Pancreas (tissue), 10 donors: ENCODE data around the gene PCDHGA5. TPM values are rescaled to one million over a fixed set of nuclear protein-coding genes. Genes with fewer than 3 reads are reported as not detected.
"Not testable (repeated sequence)": the region's sequence is repeated elsewhere in the genome, so short reads cannot be mapped to it uniquely, and the experiment has no call there.

ENCODE experiments used
- ATAC-seq, 4 donors: fragments of 200-7000 bp; cut with Tn5 transposase; one replicate each; pipeline versions ENCODE4 v1.8.0 to v1.9.1; 2020; ENCODE audit warnings: mild to moderate bottlenecking in 4 of 4, moderate library complexity in 4 of 4
- DNase-seq, 6 donors: peaks; one replicate each; pipeline ENCODE4 v3.0.0-alpha.2; 2020
- FAIRE-seq: peaks from 2 replicates; lab custom pipeline; 2012; peaks lifted over from hg19 to GRCh38; lab: Jason Lieb, UNC
- H3K27ac ChIP-seq, 4 donors: fragments of 200-600 bp; sonication (generic); 1 replicate in 3 of 4; 2 replicates in 1 of 4; pipeline versions ENCODE4 v1.5.0 to v1.8.0; 2020
- H3K27me3 ChIP-seq, 4 donors: fragments of 200-600 bp; one replicate each; pipeline ENCODE4 v1.8.0; 2021
- H3K36me3 ChIP-seq, 3 donors: fragments of 200-600 bp; sonication (generic) in 1 of 3; one replicate each; pipeline versions ENCODE4 v1.5.0 to v1.8.0; 2020 to 2021
- H3K4me1 ChIP-seq, 3 donors: fragments of 200-600 bp; one replicate each; pipeline ENCODE4 v1.8.0; 2021
- H3K4me3 ChIP-seq, 4 donors: fragments of 200-600 bp; sonication (generic) in 2 of 4; one replicate each; pipeline versions ENCODE4 v1.5.0 to v1.8.0; 2020 to 2021
- H3K9me3 ChIP-seq, 4 donors: fragments of 200-600 bp; one replicate each; pipeline ENCODE4 v1.8.0; 2021
- WGBS, 2 donors: extraction: QIAGEN DNeasy Blood & Tissue Kit; methylation state at CpG; one replicate each; pipeline ENCODE4 v1.1.7; 2013; 5-methylcytosine and 5-hydroxymethylcytosine counted together
- intact Hi-C, 3 donors: fragments of 100-400 bp; cut with DNase I; formaldehyde crosslinking; loops; one replicate each; pipeline versions ENCODE4 v1.11.1 to v1.14.2; 2022
- polyA plus RNA-seq, 2 donors: library from polyadenylated mRNA; stranded (reverse); fragments of 200-250 nt; gene quantifications; one replicate each; pipeline ENCODE4 v1.2.3, GENCODE V29; 2013
- total RNA-seq, 6 donors: library from RNA; stranded (reverse); fragmentation: NEBNext Ultra II Directional in 4 of 6; extraction: Animal tissue kit (Norgen Biotek cat#: 25700) in 4 of 6; gene quantifications; one replicate each; pipeline versions ENCODE4 v1.2.1 to v1.2.4, GENCODE V29; 2021 to 2023
- TF ChIP-seq, protein P1 (sequence below), 4 donors: fragments of 200-600 bp; sonication (generic) in 3 of 4; IDR thresholded peaks; one replicate each; pipeline versions ENCODE4 v1.5.0 to v1.8.0; 2021; ENCODE audit warnings: antibody characterized with exemption in 4 of 4
- donor health status: healthy with polysubstance abuse.
- donor health status: DM: no; HTN: no; CAD: no; lungs with moderate emphysema.
- donor health status: DM: no; HTN: no; CAD: no.
- donor health status: control.
- donor health status: control.
- donor health status: Bipolar disorder and iron deficiency.
- donor health status: DM: yes; HTN: yes; CAD: no.
- donor health status: DM: no; HTN: no; CAD: no.
- donor health status: DM: no; HTN: no; CAD: no.
- donor health status: DM: yes; HTN: yes; CAD: no.

Gene PCDHGA5
- total and polyA plus RNA-seq, 8 donors: 0.40 to 2.1 (median 1.5) TPM

DNA sequence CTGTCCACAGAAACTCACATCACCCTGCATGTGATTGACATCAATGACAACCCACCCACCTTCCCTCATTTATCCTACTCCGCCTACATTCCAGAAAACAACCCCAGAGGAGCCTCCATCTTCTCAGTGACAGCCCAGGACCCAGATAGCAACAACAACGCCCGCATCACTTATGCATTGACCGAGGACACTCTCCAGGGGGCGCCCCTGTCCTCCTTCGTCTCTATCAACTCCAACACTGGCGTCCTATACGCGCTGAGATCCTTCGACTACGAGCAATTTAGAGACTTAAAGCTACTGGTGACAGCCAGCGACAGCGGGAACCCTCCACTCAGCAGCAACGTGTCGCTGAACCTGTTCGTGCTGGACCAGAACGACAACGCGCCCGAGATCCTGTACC lies 18.6 kb upstream of the PCDHGA5 start:
- intact Hi-C loops: no loop called here
- H3K9me3 ChIP-seq: peaks cover 0 to 3% (median 1%) of the 10 kb centered on the region in 4 donors
- ATAC-seq (no peak), FAIRE-seq (no peak), DNase-seq (no peak)
- TF ChIP-seq, protein P1, sequence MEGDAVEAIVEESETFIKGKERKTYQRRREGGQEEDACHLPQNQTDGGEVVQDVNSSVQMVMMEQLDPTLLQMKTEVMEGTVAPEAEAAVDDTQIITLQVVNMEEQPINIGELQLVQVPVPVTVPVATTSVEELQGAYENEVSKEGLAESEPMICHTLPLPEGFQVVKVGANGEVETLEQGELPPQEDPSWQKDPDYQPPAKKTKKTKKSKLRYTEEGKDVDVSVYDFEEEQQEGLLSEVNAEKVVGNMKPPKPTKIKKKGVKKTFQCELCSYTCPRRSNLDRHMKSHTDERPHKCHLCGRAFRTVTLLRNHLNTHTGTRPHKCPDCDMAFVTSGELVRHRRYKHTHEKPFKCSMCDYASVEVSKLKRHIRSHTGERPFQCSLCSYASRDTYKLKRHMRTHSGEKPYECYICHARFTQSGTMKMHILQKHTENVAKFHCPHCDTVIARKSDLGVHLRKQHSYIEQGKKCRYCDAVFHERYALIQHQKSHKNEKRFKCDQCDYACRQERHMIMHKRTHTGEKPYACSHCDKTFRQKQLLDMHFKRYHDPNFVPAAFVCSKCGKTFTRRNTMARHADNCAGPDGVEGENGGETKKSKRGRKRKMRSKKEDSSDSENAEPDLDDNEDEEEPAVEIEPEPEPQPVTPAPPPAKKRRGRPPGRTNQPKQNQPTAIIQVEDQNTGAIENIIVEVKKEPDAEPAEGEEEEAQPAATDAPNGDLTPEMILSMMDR (IDR thresholded peaks at IDR 0.05): no peak
- no peak overlapping the region for H3K27ac ChIP-seq
- peaks cover 0 to 5% (median 3%) of the 10 kb centered on the region in 4 donors for H3K27me3 ChIP-seq
- no peak overlapping the region for H3K4me3 ChIP-seq
- H3K36me3 ChIP-seq: no peaks in the 10 kb centered on the region
- H3K4me1 ChIP-seq: no peaks in the 10 kb centered on the region
- 26% methylated on average over 20 of the region's 20 CpGs for WGBS, 2 donors

DNA sequence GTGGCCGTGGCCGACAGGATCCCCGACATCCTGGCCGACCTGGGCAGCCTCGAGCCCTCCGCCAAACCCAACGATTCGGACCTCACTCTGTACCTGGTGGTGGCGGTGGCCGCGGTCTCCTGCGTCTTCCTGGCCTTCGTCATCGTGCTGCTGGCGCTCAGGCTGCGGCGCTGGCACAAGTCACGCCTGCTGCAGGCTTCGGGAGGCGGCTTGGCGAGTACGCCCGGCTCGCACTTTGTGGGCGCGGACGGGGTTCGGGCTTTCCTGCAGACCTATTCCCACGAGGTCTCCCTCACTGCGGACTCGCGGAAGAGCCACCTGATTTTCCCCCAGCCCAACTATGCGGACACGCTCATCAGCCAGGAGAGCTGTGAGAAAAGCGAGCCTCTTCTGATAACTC lies 17.9 kb upstream of the PCDHGA5 start:
- ATAC-seq, H3K27me3 ChIP-seq, DNase-seq, H3K36me3 ChIP-seq, H3K27ac ChIP-seq, H3K9me3 ChIP-seq, H3K4me3 ChIP-seq, FAIRE-seq, H3K4me1 ChIP-seq, intact Hi-C loops: not testable (repeated sequence)
- 40 to 46% methylated on average over 20 to 27 of the region's 35 CpGs for WGBS, 2 donors

DNA sequence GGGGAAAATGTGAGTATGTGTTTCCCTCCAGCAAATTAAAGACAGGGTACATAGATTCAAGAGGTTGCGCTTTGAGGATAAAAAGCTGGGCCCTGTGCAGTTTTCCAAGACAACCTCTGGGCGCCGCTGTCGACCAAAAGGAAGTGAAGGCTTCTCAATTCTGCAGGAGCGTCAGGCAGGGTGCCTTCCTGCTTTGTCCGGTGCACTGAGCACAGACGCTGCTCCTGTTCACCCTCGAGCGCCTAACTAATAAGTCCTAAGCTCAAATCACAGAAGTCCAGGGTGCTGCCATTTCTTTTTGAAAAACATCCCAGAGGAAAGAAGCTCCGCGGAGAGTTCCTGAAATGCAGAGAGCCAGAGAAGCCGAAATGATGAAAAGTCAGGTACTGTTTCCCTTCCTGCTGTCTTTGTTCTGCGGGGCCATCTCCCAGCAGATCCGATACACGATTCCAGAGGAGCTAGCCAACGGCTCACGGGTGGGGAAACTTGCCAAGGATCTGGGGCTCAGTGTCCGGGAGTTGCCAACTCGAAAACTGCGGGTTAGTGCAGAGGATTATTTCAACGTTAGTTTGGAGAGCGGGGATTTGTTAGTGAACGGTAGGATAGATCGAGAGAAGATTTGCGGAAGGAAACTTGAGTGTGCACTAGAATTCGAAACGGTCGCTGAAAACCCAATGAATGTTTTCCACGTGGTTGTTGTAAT lies 13.9 kb upstream of the PCDHGA5 start, which contains the start of gene PCDHGB1:
Gene PCDHGB1 (plus strand): TSS at position 183 of the 703 bp plus-strand sequence. CDS start 162 bp downstream, at position 345.
- DNase-seq (peak in 1 of 6 donors; percentile 36), ATAC-seq (peak; percentile 46 to 91 (median 74)), FAIRE-seq (no peak)
- intact Hi-C loops: no loop called here
- H3K4me3 ChIP-seq: peak within 1 kb of the TSS in 1 of 4 donors; percentile 22
- WGBS, 2 donors: 22 to 24% methylated on average over 29 of the region's 29 CpGs
- no peaks in the 10 kb centered on the region for H3K36me3 ChIP-seq
- H3K4me1 ChIP-seq: no peaks in the 10 kb centered on the region
- TF ChIP-seq, protein P1 (IDR thresholded peaks at IDR 0.05): peak in 2 of 4 donors; percentile 14 to 17
- H3K9me3 ChIP-seq: peaks cover 0 to 10% (median 4%) of the 10 kb centered on the region in 4 donors
- H3K27me3 ChIP-seq: peaks cover 0 to 5% (median 0%) of the 10 kb centered on the region in 4 donors
- no peak within 1 kb of the TSS for H3K27ac ChIP-seq

DNA sequence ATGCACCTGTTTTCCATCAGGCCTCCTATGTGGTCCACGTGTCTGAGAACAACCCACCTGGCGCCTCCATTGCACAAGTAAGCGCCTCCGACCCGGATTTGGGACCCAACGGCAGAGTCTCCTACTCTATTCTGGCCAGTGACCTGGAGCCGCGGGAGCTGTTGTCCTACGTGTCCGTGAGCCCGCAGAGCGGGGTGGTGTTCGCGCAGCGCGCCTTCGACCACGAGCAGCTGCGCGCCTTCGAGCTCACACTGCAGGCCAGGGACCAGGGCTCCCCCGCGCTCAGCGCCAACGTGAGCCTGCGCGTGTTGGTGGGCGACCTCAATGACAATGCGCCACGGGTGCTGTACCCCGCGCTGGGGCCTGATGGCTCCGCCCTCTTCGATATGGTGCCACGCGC lies 12.4 kb upstream of the PCDHGA5 start:
- FAIRE-seq (no peak), ATAC-seq (no peak), DNase-seq (no peak)
- no peaks in the 10 kb centered on the region for H3K4me1 ChIP-seq
- TF ChIP-seq, protein P1 (IDR thresholded peaks at IDR 0.05): no peak
- peaks cover 0 to 5% (median 0%) of the 10 kb centered on the region in 4 donors for H3K27me3 ChIP-seq
- WGBS, 2 donors: 28 to 31% methylated on average over 30 to 35 of the region's 36 CpGs
- no peak overlapping the region for H3K4me3 ChIP-seq
- intact Hi-C loops: no loop called here
- H3K9me3 ChIP-seq: peaks cover 0 to 10% (median 4%) of the 10 kb centered on the region in 4 donors
- H3K27ac ChIP-seq: no peak overlapping the region
- no peaks in the 10 kb centered on the region for H3K36me3 ChIP-seq

DNA sequence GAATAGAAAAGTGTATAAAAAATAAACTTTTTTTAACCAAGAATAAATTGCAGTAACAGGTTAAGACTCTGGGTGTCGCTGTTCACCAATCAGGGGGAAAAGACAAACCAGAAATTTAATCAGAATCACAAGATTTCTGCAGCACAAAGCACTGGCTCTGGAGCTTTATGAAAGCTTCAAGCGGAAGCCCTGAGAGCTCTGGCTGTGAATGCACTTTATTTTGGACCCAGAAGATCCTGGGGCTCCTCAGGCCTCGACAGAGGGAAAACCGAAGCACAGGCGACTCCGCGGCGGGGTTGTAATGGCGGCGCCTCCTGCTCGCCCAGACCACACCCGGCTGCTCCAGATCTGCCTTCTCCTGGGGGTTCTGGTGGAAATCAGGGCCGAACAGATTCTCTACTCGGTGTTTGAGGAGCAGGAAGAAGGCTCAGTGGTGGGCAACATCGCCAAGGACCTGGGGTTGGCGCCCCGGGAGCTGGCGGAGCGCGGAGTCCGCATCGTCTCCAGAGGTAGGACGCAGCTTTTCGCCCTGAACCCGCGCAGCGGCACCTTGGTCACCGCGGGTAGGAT lies 9.0 kb upstream of the PCDHGA5 start, which contains the start of gene PCDHGA4:
Gene PCDHGA4 (plus strand): TSS at position 122 of the 570 bp plus-strand sequence. CDS start 87 bp downstream, at position 209.
- no peak for FAIRE-seq
- TF ChIP-seq, protein P1 (IDR thresholded peaks at IDR 0.05): peak in 2 of 4 donors; percentile 2 to 15
- H3K27me3 ChIP-seq: no peaks in the 10 kb centered on the region
- peak within 1 kb of the TSS in 2 of 4 donors; percentile 11 to 20 for H3K4me3 ChIP-seq
- H3K27ac ChIP-seq: no peak within 1 kb of the TSS
- H3K9me3 ChIP-seq: peaks cover 0 to 15% (median 4%) of the 10 kb centered on the region in 4 donors
- ATAC-seq: peak in 2 of 4 donors; percentile 11 to 41
- DNase-seq: no peak
- WGBS, 2 donors: 12 to 17% methylated on average over 29 of the region's 29 CpGs
- H3K4me1 ChIP-seq: no peaks in the 10 kb centered on the region
- H3K36me3 ChIP-seq: no peaks in the 10 kb centered on the region
- intact Hi-C loops: no loop called here
